ENCODE measurements around the gene PLA2G2C. TPM values are rescaled to one million over a fixed set of nuclear protein-coding genes. Genes with fewer than 3 reads are reported as not detected.
"Not testable (repeated sequence)": the region's sequence is repeated elsewhere in the genome, so short reads cannot be mapped to it uniquely, and the experiment has no call there.

Gene PLA2G2C
- total RNA-seq, 1 donor from 2014 or later, result 0.65 TPM

GRCh38 chr1:20142001-20142710 is 44.2 kb downstream of the PLA2G2C start:
- Mint-ChIP-seq H3K4me1 (ENCODE audit: low read depth) (no peaks in the 10 kb centered on the region), H3K9me3 (no peaks in the 10 kb centered on the region), H3K4me3 (no peak overlapping the region)

DNA sequence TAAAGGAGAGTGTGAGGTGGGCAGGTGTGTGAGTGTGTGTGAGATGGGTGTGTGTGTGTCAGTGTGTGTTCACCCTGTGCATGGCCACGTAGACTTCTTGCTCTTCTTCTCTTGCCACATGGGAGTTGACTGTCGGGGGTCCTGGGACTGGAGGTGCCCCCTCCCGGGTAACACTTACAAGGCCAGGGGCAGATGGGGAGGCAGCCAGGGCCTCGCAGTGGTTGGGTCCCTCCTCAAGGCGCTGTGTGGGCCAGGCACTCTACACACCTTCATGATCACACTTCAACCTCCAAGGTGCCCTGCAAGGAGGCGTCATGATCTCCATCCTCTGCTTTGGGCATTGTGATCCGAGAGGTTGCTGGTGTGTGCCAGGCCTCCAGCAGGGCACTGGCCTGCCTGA is 44.9 kb downstream of the PLA2G2C start:
- H3K36me3 Mint-ChIP-seq (ENCODE audit: low read depth), result no peaks in the 10 kb centered on the region
- intact Hi-C loops (cut with micrococcal nuclease), result no loop called here
- H3K4me3 Mint-ChIP-seq, result no peak overlapping the region
- no peaks in the 10 kb centered on the region for H3K4me1 Mint-ChIP-seq (ENCODE audit: low read depth)
- H3K9me3 Mint-ChIP-seq, result no peaks in the 10 kb centered on the region
- no peak for DNase-seq (ENCODE audit: low spot score)
- H3K27ac Mint-ChIP-seq, result no peak overlapping the region
- H3K27me3 Mint-ChIP-seq (ENCODE audit: insufficient read depth), result peaks cover 4% of the 10 kb centered on the region

More at GRCh38 chr1:20142001-20142710, 44.2 kb downstream of the PLA2G2C start:
- no peak for DNase-seq (ENCODE audit: low spot score)
- H3K27ac Mint-ChIP-seq, result no peak overlapping the region
- peaks cover 4% of the 10 kb centered on the region for H3K27me3 Mint-ChIP-seq (ENCODE audit: insufficient read depth)
- no peaks in the 10 kb centered on the region for H3K36me3 Mint-ChIP-seq (ENCODE audit: low read depth)
- intact Hi-C loops (cut with micrococcal nuclease), result no loop called here

GRCh38 chr1:20141001-20141400 is 45.3 kb downstream of the PLA2G2C start:
- DNase-seq (ENCODE audit: low spot score), result no peak
- Mint-ChIP-seq H3K4me1 (ENCODE audit: low read depth) (no peaks in the 10 kb centered on the region), H3K27ac (no peak overlapping the region), H3K4me3 (no peak overlapping the region), H3K9me3 (no peaks in the 10 kb centered on the region), H3K36me3 (ENCODE audit: low read depth) (no peaks in the 10 kb centered on the region), H3K27me3 (ENCODE audit: insufficient read depth) (peaks cover 4% of the 10 kb centered on the region)
- intact Hi-C loops (cut with micrococcal nuclease), result no loop called here

DNA sequence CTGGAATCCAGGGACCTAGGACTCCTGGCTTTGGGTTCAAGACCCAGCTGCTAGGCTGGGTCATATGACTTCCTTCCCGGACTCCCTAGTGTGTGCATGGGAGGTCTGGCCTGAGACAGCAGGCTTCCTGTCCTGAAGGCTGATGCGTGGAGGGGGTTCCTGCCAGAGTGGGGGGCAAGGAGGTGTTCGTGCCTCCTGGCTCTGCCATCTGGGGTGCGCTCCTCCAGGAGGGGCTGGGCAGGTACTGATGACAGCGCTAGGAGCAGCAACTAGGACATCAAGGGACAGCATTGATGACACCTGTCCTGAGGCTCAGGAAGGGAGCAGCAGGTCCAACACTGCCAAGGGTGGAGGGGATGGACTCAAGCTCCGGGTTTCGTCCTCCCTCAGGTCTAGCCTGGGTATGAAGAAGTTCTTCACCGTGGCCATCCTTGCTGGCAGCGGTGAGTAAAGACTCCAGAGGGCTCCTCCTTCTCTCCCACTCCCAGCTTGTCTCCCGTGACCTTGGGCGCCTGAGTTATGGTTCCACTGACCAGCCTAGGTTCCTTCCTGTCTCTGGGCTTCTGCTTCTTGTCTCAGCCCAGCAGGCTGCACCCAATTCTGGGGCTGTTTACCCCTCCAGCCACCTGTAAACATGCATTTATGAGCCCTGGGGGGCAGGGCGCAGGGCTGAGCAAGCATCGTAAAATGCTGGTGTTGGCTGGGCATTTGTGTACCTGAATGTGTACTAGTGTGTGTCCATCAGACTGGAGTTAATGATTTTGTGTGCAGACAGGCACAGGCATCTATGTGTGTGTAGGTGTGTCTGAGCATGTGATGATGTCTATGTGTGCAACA is 46.3 kb downstream of the PLA2G2C start:
- H3K4me1 Mint-ChIP-seq (ENCODE audit: low read depth), result no peaks in the 10 kb centered on the region
- no peak for DNase-seq (ENCODE audit: low spot score)
- intact Hi-C loops (cut with micrococcal nuclease), result no loop called here

DNA sequence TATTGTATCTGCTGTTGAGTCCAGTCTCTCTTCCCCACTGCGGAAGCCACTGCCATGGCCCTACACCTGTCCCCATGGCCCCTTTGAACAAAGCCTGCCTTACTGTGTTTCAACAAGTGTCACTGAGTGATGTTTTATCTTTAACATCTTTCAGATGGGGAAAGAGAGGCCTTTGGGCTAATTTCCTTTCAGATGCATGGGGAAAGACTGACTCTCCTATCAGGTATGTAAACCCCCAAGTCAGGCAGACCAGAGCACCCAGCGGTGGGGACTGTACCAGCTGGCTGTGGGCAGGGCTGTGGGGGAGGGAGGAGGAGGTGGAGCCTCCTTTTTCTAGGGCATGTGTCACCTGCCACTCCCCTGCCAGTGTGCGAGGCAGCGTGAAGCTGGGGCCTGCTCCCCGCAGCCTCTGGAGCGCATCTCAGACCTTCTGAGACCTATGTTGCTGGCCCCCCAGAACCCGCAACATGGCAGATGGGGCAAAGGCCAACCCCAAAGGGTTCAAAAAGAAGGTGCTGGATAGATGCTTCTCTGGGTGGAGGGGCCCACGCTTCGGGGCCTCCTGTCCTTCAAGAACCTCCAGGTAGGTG is 47.3 kb downstream of the PLA2G2C start, which contains the start of gene PLA2G2F:
TSS of gene PLA2G2F (plus strand) at position 363 of the 590 bp plus-strand sequence. CDS start at position 468, 105 bp downstream.
- no peak within 1 kb of the TSS for H3K27ac Mint-ChIP-seq
- no peak for DNase-seq (ENCODE audit: low spot score)
- H3K4me1 Mint-ChIP-seq (ENCODE audit: low read depth), result no peaks in the 10 kb centered on the region
- intact Hi-C loops (cut with micrococcal nuclease), result no loop called here
- H3K27me3 Mint-ChIP-seq (ENCODE audit: insufficient read depth), result peaks cover 5% of the 10 kb centered on the region
- H3K9me3 Mint-ChIP-seq, result no peaks in the 10 kb centered on the region
- no peak within 1 kb of the TSS for H3K4me3 Mint-ChIP-seq
- no peaks in the 10 kb centered on the region for H3K36me3 Mint-ChIP-seq (ENCODE audit: low read depth)

More for the DNA sequence above, 46.3 kb downstream of the PLA2G2C start:
- Mint-ChIP-seq H3K9me3 (no peaks in the 10 kb centered on the region), H3K36me3 (ENCODE audit: low read depth) (no peaks in the 10 kb centered on the region), H3K4me3 (no peak overlapping the region), H3K27ac (no peak overlapping the region), H3K27me3 (ENCODE audit: insufficient read depth) (peaks cover 4% of the 10 kb centered on the region)

DNA sequence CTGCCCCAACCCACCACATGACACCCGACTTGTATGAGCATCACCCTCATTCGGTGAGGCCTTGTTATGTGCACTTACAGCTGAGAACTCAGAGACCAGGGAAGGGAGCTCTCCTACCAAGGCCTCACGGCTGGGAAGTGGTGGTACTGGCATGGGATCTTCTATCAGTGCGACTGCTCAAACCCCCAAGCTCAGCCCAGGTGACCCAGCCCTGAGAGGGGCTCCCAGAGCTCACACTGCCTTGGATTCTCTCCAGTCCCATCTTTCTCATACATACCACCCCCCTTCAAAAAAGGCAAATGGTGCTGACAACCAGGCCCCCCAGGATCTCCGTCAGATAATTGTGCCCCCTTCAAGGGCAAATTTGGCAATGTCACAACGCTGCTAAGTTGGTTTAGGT is 48.0 kb downstream of the PLA2G2C start:
- no peak overlapping the region for H3K27ac Mint-ChIP-seq
- H3K9me3 Mint-ChIP-seq, result no peaks in the 10 kb centered on the region
- intact Hi-C loops (cut with micrococcal nuclease), result no loop called here
- H3K27me3 Mint-ChIP-seq (ENCODE audit: insufficient read depth), result peaks cover 7% of the 10 kb centered on the region
- no peaks in the 10 kb centered on the region for H3K4me1 Mint-ChIP-seq (ENCODE audit: low read depth)
- H3K4me3 Mint-ChIP-seq, result no peak overlapping the region
- no peak for DNase-seq (ENCODE audit: low spot score)
- no peaks in the 10 kb centered on the region for H3K36me3 Mint-ChIP-seq (ENCODE audit: low read depth)

- Mint-ChIP-seq H3K36me3 (ENCODE audit: low read depth) (no peaks in the 10 kb centered on the region), H3K9me3 (no peaks in the 10 kb centered on the region), H3K4me1 (ENCODE audit: low read depth) (no peaks in the 10 kb centered on the region), H3K4me3 (no peak overlapping the region), H3K27ac (no peak overlapping the region), H3K27me3 (ENCODE audit: insufficient read depth) (peaks cover 10% of the 10 kb centered on the region)
- DNase-seq (ENCODE audit: low spot score), result no peak
- intact Hi-C loops (cut with micrococcal nuclease), result no loop called here
These were observed 48.7 kb downstream of the PLA2G2C start for GRCh38 chr1:20137604-20138003.

- no peak for DNase-seq (ENCODE audit: low spot score)
- intact Hi-C loops (cut with micrococcal nuclease), result no loop called here
- Mint-ChIP-seq H3K27ac (no peak overlapping the region), H3K9me3 (no peaks in the 10 kb centered on the region), H3K4me3 (no peak overlapping the region), H3K4me1 (ENCODE audit: low read depth) (no peaks in the 10 kb centered on the region), H3K36me3 (ENCODE audit: low read depth) (no peaks in the 10 kb centered on the region), H3K27me3 (ENCODE audit: insufficient read depth) (peaks cover 11% of the 10 kb centered on the region)
These were observed 49.3 kb downstream of the PLA2G2C start for GRCh38 chr1:20137055-20137454.

DNA sequence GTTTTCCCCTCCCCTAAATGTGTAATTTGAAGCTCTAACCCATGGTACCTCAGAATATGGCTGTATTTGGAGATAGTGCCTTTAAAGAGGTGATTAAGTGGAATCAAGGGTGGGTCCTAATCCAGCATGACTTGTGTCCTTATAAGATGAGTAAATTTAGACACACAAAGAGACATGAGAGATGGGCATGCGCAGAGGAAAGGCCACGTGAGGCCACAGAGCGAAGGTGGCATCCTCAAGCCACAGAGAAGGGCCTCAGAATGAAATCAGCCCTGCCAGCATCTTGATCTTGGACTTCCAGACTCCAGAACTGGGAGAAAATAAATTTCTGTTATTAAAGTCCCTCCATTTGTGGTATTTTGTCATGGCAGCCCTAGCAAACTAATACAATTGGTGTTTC is 50.1 kb downstream of the PLA2G2C start:
- Mint-ChIP-seq H3K27me3 (ENCODE audit: insufficient read depth) (peaks cover 11% of the 10 kb centered on the region), H3K36me3 (ENCODE audit: low read depth) (no peaks in the 10 kb centered on the region)

GRCh38 chr1:20134995-20135394 is 51.3 kb downstream of the PLA2G2C start:
- intact Hi-C loops (cut with micrococcal nuclease), result no loop called here
- peaks cover 11% of the 10 kb centered on the region for H3K27me3 Mint-ChIP-seq (ENCODE audit: insufficient read depth)
- H3K27ac Mint-ChIP-seq, result no peak overlapping the region
- H3K36me3 Mint-ChIP-seq (ENCODE audit: low read depth), result no peaks in the 10 kb centered on the region
- H3K4me1 Mint-ChIP-seq (ENCODE audit: low read depth), result no peaks in the 10 kb centered on the region
- H3K4me3 Mint-ChIP-seq, result no peak overlapping the region
- no peak for DNase-seq (ENCODE audit: low spot score)
- H3K9me3 Mint-ChIP-seq, result no peaks in the 10 kb centered on the region

More for the DNA sequence above, 50.1 kb downstream of the PLA2G2C start:
- DNase-seq (ENCODE audit: low spot score), result no peak
- Mint-ChIP-seq H3K4me1 (ENCODE audit: low read depth) (no peaks in the 10 kb centered on the region), H3K9me3 (no peaks in the 10 kb centered on the region), H3K27ac (no peak overlapping the region), H3K4me3 (no peak overlapping the region)
- intact Hi-C loops (cut with micrococcal nuclease), result no loop called here

GRCh38 chr1:20130518-20130917 is 55.8 kb downstream of the PLA2G2C start:
- H3K4me3 Mint-ChIP-seq; H3K27ac Mint-ChIP-seq; DNase-seq (ENCODE audit: low spot score); H3K9me3 Mint-ChIP-seq; intact Hi-C loops (cut with micrococcal nuclease); H3K36me3 Mint-ChIP-seq (ENCODE audit: low read depth); H3K4me1 Mint-ChIP-seq (ENCODE audit: low read depth); H3K27me3 Mint-ChIP-seq (ENCODE audit: insufficient read depth): not testable (repeated sequence)

GRCh38 chr1:20126806-20127440 is 59.4 kb downstream of the PLA2G2C start:
- Mint-ChIP-seq H3K4me1 (ENCODE audit: low read depth) (no peaks in the 10 kb centered on the region), H3K9me3 (no peaks in the 10 kb centered on the region), H3K27me3 (ENCODE audit: insufficient read depth) (peaks cover 6% of the 10 kb centered on the region), H3K4me3 (no peak overlapping the region), H3K36me3 (ENCODE audit: low read depth) (no peaks in the 10 kb centered on the region), H3K27ac (no peak overlapping the region)
- intact Hi-C loops (cut with micrococcal nuclease), result no loop called here
- DNase-seq (ENCODE audit: low spot score), result no peak
